PC-3 (cell line): ENCODE measurements around the gene UCHL1. TPM values are rescaled to one million over a fixed set of nuclear protein-coding genes. Genes with fewer than 3 reads are reported as not detected.

Source experiments
- ATAC-seq: fragments of 200-7000 bp; cut with Tn5 transposase; 2 replicates; pipeline ENCODE4 v1.9.1; 2020; ENCODE audit warnings: mild to moderate bottlenecking, moderate library complexity
- BruUV-seq: library from RNA; stranded (reverse); fragments of 400-500 nt; replicated peaks from 2 replicates; lab custom pipeline; 2021; lab: Mats Ljungman, UMichigan
- CTCF ChIA-PET: fragments of 300-600 bp; sonication (Branson Sonifier 250); formaldehyde crosslinking; loops from one replicate; lab custom pipeline; 2022; ENCODE audit warnings: antibody characterized with exemption; lab: Charles Lee
- POLR2A ChIA-PET: fragments of 300-600 bp; sonication (Branson Sonifier 250); formaldehyde crosslinking; loops from one replicate; lab custom pipeline; 2022; ENCODE audit warnings: antibody characterized with exemption; ENCODE audit not compliant: unreplicated experiment; lab: Charles Lee
- DNase-seq: peaks from one replicate; pipeline ENCODE4 v3.0.0-alpha.2; 2015
- H2AFZ ChIP-seq: fragments of 300-600 bp; sonication (generic); 2 replicates; pipeline ENCODE4 v1.6.0; 2016; ENCODE audit warnings: antibody characterized with exemption, low read length
- H3F3A ChIP-seq: fragments of 300-600 bp; sonication (generic); one replicate; pipeline ENCODE4 v1.6.0; 2017; ENCODE audit warnings: antibody characterized with exemption, low read length, control low read depth, mild to moderate bottlenecking; ENCODE audit not compliant: unreplicated experiment
- H3K27ac ChIP-seq: fragments of 300-600 bp; sonication (generic); 2 replicates; pipeline ENCODE4 v1.5.1; 2016; ENCODE audit warnings: mild to moderate bottlenecking, low read length
- H3K27me3 ChIP-seq: fragments of 300-600 bp; sonication (generic); 2 replicates; pipeline ENCODE4 v1.6.1; 2016; ENCODE audit warnings: low read length, mixed read lengths
- H3K36me3 ChIP-seq: fragments of 300-600 bp; sonication (generic); 2 replicates; pipeline ENCODE4 v1.6.1; 2016; ENCODE audit warnings: low read depth, mixed run types, low read length, mixed read lengths
- H3K4me1 ChIP-seq: fragments of 300-600 bp; sonication (generic); 2 replicates; pipeline ENCODE4 v1.5.1; 2016; ENCODE audit warnings: low read length; ENCODE audit not compliant: insufficient read depth
- H3K4me2 ChIP-seq: fragments of 300-600 bp; sonication (generic); 2 replicates; pipeline ENCODE4 v1.6.0; 2016; ENCODE audit warnings: low read length
- H3K4me3 ChIP-seq: fragments of 300-600 bp; sonication (generic); 2 replicates; pipeline ENCODE4 v1.5.1; 2016; ENCODE audit warnings: mild to moderate bottlenecking, low read length, mixed read lengths
- H3K79me2 ChIP-seq: fragments of 300-600 bp; sonication (generic); 2 replicates; pipeline ENCODE4 v1.6.1; 2017; ENCODE audit warnings: low read length, mixed read lengths
- H3K9ac ChIP-seq: fragments of 300-600 bp; sonication (generic); 2 replicates; pipeline ENCODE4 v1.6.0; 2016; ENCODE audit warnings: mild to moderate bottlenecking, low read length
- H3K9me2 ChIP-seq: fragments of 300-600 bp; sonication (generic); replicated peaks from 2 replicates; pipeline ENCODE4 v1.6.1; 2016; ENCODE audit warnings: mixed run types, low read length, mixed read lengths
- H3K9me3 ChIP-seq: fragments of 300-600 bp; sonication (generic); 2 replicates; pipeline ENCODE4 v1.6.1; 2016; ENCODE audit warnings: low read length, mixed read lengths
- H4K20me1 ChIP-seq: fragments of 300-600 bp; sonication (generic); 2 replicates; pipeline ENCODE4 v1.6.1; 2016; ENCODE audit warnings: low read length, mixed read lengths
- EZH2 ChIP-seq: fragments of 300-600 bp; sonication (generic); IDR thresholded peaks from one replicate; pipeline ENCODE4 v1.6.1; 2017; ENCODE audit warnings: antibody characterized with exemption, mild to moderate bottlenecking, low read length; ENCODE audit not compliant: unreplicated experiment
- EZH2phosphoT487 ChIP-seq: fragments of 300-600 bp; sonication (generic); IDR thresholded peaks from 2 replicates; pipeline ENCODE4 v1.6.1; 2018; ENCODE audit warnings: mild to moderate bottlenecking, antibody characterized with exemption, low read length, borderline replicate concordance
- intact Hi-C: fragments of 100-400 bp; cut with micrococcal nuclease; formaldehyde crosslinking; loops from 2 replicates; pipeline ENCODE4 v1.9.0; 2023
- total RNA-seq: library from RNA; depleted of rRNA; stranded (reverse); fragments of >200 nt; gene quantifications from 2 replicates; pipeline ENCODE4 v1.2.3, GENCODE V29; 2014
- TF ChIP-seq, protein P1 (sequence below): fragments of 300-600 bp; sonication (generic); conservative IDR thresholded peaks from 2 replicates; pipeline ENCODE4 v1.5.1; 2017; ENCODE audit warnings: antibody characterized with exemption, low read depth, mild to moderate bottlenecking, low read length

Gene UCHL1
- total RNA-seq, 1 experiment from 2014 or later, result 1.8 TPM

- Histone ChIP-seq H3K79me2 (no peaks in the 10 kb centered on the region), H3F3A (no peaks in the 10 kb centered on the region), H3K4me3 (no peak overlapping the region), H3K4me2 (no peak overlapping the region), H3K27me3 (no peaks in the 10 kb centered on the region; the same call in 1 of the 2 replicates), H3K36me3 (no peaks in the 10 kb centered on the region), H3K9ac (no peak overlapping the region), H2AFZ (no peak overlapping the region), H3K9me2 (no peaks in the 10 kb centered on the region), H3K4me1 (no peaks in the 10 kb centered on the region), H4K20me1 (no peaks in the 10 kb centered on the region), H3K9me3 (no peaks in the 10 kb centered on the region), H3K27ac (no peak overlapping the region)
- TF ChIP-seq EZH2phosphoT487 (no peak), EZH2 (no peak)
- TF ChIP-seq, protein P1, sequence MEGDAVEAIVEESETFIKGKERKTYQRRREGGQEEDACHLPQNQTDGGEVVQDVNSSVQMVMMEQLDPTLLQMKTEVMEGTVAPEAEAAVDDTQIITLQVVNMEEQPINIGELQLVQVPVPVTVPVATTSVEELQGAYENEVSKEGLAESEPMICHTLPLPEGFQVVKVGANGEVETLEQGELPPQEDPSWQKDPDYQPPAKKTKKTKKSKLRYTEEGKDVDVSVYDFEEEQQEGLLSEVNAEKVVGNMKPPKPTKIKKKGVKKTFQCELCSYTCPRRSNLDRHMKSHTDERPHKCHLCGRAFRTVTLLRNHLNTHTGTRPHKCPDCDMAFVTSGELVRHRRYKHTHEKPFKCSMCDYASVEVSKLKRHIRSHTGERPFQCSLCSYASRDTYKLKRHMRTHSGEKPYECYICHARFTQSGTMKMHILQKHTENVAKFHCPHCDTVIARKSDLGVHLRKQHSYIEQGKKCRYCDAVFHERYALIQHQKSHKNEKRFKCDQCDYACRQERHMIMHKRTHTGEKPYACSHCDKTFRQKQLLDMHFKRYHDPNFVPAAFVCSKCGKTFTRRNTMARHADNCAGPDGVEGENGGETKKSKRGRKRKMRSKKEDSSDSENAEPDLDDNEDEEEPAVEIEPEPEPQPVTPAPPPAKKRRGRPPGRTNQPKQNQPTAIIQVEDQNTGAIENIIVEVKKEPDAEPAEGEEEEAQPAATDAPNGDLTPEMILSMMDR, result no peak
- intact Hi-C loops, result no loop called here
- POLR2A ChIA-PET, result no interaction called here
- ATAC-seq, result no peak
- no peak for DNase-seq
- CTCF ChIA-PET, result no interaction called here
- no TSS peak for BruUV-seq
Observed at GRCh38 chr4:41241919-41242318, 14.8 kb upstream of the UCHL1 start.

- intact Hi-C loops, result no loop called here
- Histone ChIP-seq H3K79me2 (no peaks in the 10 kb centered on the region), H3K36me3 (no peaks in the 10 kb centered on the region), H3K27ac (no peak overlapping the region), H3K9me3 (no peaks in the 10 kb centered on the region), H3K9ac (no peak overlapping the region), H3K4me3 (no peak overlapping the region), H4K20me1 (no peaks in the 10 kb centered on the region), H3K27me3 (no peaks in the 10 kb centered on the region; the same call in 1 of the 2 replicates), H3K9me2 (no peaks in the 10 kb centered on the region), H3K4me1 (no peaks in the 10 kb centered on the region), H3F3A (no peaks in the 10 kb centered on the region), H3K4me2 (no peak overlapping the region), H2AFZ (no peak overlapping the region)
- ATAC-seq (no peak), DNase-seq (no peak)
- TF ChIP-seq EZH2 (no peak), EZH2phosphoT487 (no peak)
- TF ChIP-seq, protein P1, result no peak
- ChIA-PET POLR2A (no interaction called here), CTCF (no interaction called here)
- BruUV-seq, result no TSS peak
Observed at GRCh38 chr4:41245983-41246382, 10.7 kb upstream of the UCHL1 start.

GRCh38 chr4:41256131-41256739 is 493 bp upstream of the UCHL1 start:
- no peak overlapping the region for H3K4me3 ChIP-seq
- no peak overlapping the region for H3K9ac ChIP-seq

More at GRCh38 chr4:41256131-41256739, 493 bp upstream of the UCHL1 start:
- Histone ChIP-seq H3K27ac (no peak overlapping the region), H3K9me2 (no peaks in the 10 kb centered on the region), H3K4me1 (no peaks in the 10 kb centered on the region), H3K4me2 (no peak overlapping the region), H2AFZ (no peak overlapping the region), H3K27me3 (no peaks in the 10 kb centered on the region), H4K20me1 (no peaks in the 10 kb centered on the region), H3F3A (no peaks in the 10 kb centered on the region), H3K36me3 (no peaks in the 10 kb centered on the region), H3K79me2 (no peaks in the 10 kb centered on the region), H3K9me3 (no peaks in the 10 kb centered on the region)
- TF ChIP-seq EZH2, result no peak
- no peak for TF ChIP-seq EZH2phosphoT487
- TF ChIP-seq, protein P1, result no peak
- intact Hi-C loops, result no loop called here
- BruUV-seq, result no TSS peak
- POLR2A ChIA-PET, result no interaction called here
- no peak for ATAC-seq
- CTCF ChIA-PET, result no interaction called here
- no peak for DNase-seq
